Superior temporal gyrus (tissue), 1 donor: ENCODE results near the gene MTHFD2.
"Not testable (repeated sequence)": the region's sequence is repeated elsewhere in the genome, so short reads cannot be mapped to it uniquely, and the experiment has no call there.

ENCODE experiments used
- DNase-seq: peaks from one replicate; pipeline ENCODE4 v3.0.0-alpha.2; 2016; ENCODE audit errors: extremely low spot score

Gene MTHFD2

GRCh38 chr2:74228772-74229171 is 30.4 kb downstream of the MTHFD2 start:
- DNase-seq: no peak

GRCh38 chr2:74229865-74230264 is 31.4 kb downstream of the MTHFD2 start:
- not testable (repeated sequence) for DNase-seq

GRCh38 chr2:74232426-74232825 is 34.0 kb downstream of the MTHFD2 start:
- no peak for DNase-seq

DNA sequence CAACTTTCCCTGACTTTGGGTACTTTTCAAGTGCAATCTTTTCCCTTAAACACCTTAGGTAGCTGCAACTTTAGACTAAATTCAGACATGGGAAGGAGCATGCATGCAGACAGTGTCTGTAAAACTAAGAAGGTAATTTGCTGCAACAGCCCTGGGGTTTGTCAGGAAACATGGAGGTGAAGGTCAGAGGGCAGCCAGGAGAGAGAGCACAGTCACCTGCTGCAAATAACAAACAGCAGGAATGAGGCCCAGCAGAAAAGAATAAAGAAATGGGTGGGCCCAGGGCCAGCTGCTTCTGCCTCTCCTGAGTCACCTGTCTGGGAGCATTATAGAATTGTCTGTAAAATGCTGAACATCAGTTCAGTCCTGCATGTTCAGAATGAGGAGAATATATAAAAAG is 35.2 kb downstream of the MTHFD2 start:
- no peak for DNase-seq

DNA sequence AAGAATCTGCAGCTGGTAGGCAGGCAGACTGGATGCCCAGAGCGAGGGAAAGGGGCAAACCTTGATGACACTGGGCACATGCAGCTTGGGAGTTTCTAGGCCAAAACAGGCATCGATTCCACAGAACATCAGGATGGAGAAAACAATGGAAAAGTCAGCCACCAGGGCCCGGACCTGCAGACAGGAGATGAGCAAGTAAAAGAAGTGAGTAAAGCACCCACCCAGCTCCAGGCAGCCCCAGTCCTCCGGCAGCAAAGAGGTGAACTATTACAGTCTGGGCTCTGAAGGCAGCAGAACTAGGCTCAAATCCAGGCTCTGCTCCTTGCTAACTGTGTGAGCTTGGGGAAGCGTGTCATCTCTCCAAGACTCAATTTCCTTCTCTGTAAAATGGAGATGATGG is 36.6 kb downstream of the MTHFD2 start:
- DNase-seq: no peak

DNA sequence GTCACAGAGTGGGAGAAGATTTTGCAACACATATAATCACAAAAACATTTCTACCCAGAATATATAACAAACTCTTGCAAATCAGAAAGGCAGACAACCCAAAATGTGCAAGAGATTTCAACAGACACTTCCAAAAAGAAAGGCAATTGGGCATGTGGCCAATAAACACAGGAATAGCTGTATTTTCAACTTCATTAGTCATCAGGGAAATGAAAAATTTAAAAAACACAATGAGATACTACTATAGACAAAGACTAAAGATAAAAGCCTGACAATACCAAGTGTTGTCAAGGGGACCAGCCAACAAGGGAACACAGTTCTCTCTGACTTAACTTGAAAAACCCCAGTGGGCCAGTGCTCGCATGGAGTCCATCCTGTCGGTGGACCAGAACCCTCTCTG is 40.5 kb downstream of the MTHFD2 start:
- no peak for DNase-seq

- DNase-seq: no peak
Observed at GRCh38 chr2:74239346-74239745, 40.9 kb downstream of the MTHFD2 start.

- DNase-seq: no peak
Observed at GRCh38 chr2:74242354-74243071, 44.1 kb downstream of the MTHFD2 start.

- no peak for DNase-seq
Observed at GRCh38 chr2:74244286-74244685, 45.9 kb downstream of the MTHFD2 start.

- no peak for DNase-seq
Observed at GRCh38 chr2:74246496-74247195, 48.2 kb downstream of the MTHFD2 start.

DNA sequence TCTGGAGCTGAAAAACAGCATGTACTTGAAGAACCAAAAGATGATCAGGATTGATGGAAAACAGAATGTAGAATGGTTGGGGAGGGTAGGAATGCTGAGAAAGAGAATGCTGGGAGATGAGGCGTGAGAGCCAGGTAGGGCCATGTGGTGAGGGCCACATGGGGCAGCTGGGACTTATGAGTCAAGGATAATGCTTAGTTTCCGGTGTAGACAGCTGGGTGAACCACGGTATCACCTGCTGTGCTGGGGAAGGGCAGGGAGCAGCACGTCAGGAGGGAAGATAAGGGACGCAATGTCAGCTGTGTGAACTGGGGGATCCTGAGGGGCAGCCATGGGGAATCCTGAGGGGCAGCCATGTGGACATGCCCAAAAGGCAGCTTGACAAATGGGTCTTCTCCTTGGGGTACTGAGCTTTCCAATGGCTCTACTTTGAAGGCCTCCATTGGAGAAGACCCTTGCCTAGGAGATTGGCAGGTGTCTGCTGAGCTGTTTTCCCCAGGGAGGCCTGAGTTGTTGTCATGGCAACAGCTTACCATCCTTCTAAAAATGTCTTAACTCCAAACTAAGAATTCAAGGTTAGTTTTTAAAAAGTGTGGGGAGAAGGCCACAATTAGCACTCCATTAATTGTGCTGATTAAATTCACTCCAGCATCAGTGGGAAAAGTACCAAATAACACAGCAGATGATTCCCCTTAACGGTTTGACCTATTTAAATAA is 51.1 kb downstream of the MTHFD2 start:
- DNase-seq: no peak

DNA sequence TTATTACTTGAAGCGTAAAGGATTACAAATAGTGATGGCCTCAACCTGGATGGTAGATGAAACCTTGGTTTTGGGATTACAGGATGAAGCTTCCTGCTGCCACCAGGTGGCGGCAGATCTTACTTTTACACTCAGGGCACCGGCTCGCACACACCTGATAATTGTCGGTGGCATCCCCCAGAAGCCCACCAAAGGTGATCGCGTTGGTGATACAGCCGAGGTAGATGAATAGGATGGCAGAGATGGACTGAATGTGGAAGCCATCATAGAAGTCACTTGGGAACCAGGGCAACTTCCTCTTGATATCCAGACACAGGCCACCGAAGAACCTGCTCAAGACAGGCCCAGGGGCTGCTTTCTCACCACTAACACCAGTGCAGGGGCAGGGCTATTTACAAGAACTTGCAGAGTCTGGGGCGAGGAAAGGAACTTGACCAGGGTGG is 51.8 kb downstream of the MTHFD2 start:
- peak; percentile 47 for DNase-seq

DNA sequence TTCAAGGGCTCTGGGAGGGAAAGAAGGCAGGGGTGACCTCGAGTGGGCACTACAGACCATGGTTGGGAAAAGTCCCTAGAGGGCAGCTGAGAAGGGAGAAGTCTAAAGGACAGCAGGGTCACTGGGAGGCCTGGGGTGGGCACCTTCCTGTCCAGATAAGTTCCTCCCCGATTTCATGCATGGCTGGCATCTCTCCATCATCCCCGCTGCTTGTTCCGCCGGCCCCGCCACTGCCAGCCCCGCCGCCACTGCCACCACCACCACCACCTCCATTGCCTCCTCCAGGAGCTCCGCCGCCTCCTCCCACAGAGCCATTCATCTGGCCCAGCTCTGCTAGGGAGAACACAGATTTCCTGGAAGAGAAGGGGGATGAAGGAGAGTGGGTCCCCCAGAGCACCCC is 53.6 kb downstream of the MTHFD2 start:
- no peak for DNase-seq

DNA sequence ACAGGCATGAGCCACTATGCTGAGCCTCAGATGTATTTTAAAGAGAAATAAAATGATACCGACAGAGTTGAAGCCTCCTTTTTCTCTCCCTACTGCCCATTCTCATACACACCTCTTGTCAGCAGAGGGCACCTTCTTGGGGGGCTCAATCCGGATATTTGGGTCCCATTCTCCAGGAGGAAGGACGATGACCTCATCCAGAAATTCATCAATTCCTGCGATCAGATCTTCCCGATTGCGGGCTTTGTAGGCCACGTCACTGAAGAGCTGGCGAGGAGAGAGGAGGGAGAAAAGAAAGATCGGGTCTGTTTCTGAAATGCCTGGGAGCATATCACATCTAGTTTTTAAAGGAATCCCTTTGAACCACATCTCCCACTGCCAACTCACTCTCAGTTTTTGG is 54.4 kb downstream of the MTHFD2 start:
- no peak for DNase-seq

DNA sequence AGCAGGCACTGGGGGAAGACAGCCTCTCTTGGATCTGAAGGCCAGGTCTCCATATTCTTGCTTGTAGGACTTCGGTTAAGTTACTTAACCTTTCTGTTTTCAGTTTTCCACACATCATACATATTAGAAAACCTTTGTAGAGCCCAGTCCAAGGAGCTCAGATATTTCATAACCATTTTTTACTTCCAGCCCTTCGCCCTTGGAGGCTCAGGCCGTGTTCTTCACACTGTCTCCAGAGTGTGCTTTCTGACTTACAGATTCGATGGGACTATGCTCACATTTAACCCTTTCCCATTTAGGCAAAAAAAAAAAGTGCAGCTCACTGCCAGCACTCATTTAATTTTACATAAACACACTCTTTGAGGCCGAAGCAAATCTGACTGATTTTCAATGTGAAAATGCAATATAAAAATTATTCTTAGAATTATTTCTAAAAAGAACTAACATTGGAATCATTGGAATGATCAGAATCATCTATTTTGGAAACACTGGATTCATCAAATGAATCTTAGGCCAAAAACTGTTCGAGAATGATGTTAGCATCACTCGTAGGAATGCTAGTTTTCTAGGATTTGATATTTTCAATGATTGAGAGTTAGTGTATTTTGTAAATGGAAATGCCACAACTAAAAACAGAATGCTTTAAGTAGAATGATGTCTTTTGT is 55.0 kb downstream of the MTHFD2 start:
- no peak for DNase-seq

- no peak for DNase-seq
Observed at GRCh38 chr2:74253971-74254310, 55.5 kb downstream of the MTHFD2 start.

DNA sequence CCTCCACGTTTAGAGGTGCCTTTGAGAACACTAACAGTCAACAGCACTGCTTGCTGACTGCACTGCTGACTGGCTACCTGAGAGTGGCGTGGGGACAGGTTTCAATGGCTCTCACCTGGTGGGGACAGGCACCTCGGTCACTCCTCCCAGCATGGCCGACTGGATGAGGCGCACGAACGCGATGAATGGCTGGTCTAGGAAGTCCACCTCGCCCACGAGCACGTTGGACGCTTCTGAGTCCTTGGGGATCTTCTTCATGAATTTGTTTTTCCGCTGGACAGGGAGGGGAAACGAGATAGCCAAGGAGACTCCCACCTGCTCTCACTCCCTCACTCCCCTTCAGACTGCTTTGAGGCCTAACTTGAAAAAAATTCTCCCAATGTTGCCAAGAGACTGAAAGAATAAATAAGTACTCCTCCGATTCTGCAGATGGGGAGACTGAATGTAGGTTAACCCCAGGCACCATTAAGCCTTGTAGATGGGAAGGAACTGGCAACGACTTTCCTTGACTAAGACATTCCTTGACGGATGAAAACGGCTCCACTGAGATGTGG is 57.3 kb downstream of the MTHFD2 start:
- DNase-seq: no peak

DNA sequence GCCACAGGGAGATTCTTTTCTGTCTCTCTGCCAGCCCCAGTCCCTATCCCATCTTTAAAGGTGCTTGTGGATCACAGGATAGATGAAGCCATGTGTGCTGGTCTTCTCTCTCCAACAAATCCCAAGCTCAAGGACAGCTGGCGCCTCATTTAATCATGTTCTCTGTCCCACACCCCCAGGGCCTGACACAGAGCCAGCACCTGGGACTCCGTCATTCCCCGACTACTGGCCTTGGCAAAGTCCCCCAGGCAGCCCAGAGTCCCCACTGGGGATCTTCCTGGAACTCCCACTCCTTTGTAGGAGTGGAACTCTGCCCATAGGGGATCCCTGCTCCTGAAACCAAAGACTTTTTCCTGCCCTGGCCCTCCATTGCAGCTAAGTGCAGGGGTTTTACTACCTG is 60.8 kb downstream of the MTHFD2 start:
- no peak for DNase-seq

DNA sequence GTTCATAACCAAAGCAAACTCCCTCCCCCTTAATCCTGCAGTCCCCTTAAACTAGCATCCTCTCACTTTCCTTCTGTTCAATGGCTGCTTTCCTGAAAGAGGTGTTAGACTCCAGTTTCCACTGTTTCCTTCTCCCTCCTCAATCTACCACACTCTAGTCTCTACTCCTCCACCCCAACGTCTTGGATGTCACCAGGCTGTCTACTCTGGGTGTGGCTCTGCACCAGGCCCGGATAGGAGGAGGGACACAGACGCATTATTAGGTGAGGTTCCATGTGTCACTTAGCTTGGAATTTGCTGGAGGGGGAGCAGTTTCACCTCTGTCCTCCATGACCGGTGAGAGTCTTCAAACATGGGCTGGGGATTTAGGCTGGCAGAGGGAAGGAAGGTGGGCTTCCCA is 61.3 kb downstream of the MTHFD2 start:
- no peak for DNase-seq

GRCh38 chr2:74260495-74260894 is 62.1 kb downstream of the MTHFD2 start:
- no peak for DNase-seq

DNA sequence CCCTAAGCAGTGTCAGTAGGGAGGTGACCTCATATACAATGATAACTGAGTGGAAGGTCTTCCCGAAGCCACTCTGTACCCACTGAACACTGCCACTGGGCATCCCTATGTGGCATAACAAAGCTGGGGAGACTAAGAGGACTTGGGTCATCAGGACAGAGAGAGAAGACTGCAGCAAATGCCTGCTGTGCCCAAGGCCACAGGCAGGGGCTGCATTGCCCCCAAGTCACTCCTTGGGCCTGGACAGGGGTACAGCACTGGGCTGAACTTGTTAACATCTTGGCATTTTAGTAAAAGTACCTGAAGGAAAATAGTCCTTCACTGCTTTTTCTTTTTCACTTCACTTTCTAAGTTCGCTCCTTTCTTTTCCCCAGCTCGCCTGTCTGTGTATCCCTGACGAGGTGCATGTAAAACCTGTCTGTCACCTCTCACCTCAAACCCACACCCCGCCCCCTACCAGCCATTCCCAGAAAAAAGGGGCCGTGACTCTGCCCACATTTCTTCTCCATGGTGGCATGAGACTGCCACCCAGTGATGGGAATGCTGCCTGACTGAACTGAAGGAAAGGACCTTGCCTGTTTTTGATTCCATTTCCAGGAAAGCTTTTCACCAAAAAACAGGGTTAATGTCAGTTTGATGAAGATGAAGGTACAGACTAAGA is 62.9 kb downstream of the MTHFD2 start:
- peak; percentile 15 for DNase-seq

- no peak for DNase-seq
Observed at GRCh38 chr2:74262681-74263080, 64.3 kb downstream of the MTHFD2 start.
